Keratinocyte (primary cell): ENCODE measurements around the gene FGF21. TPM values are rescaled to one million over a fixed set of nuclear protein-coding genes. Genes with fewer than 3 reads are reported as not detected.

Experiments used
- DNase-seq: peaks from one replicate; pipeline ENCODE4 v3.0.0-alpha.2; 2011; ENCODE audit warnings: low read depth, missing footprints, low spot score
- FAIRE-seq: peaks from 2 replicates; lab custom pipeline; 2011; peaks lifted over from hg19 to GRCh38; lab: Jason Lieb, UNC
- H2AFZ ChIP-seq: 2 replicates; pipeline ENCODE4 v1.6.0; 2012; ENCODE audit warnings: low read length, control low read depth, inconsistent platforms; ENCODE audit not compliant: control insufficient read depth
- H3K27ac ChIP-seq: 2 replicates; pipeline ENCODE4 v1.5.1; 2011; ENCODE audit warnings: low read length; ENCODE audit not compliant: control insufficient read depth, insufficient read depth
- H3K27me3 ChIP-seq: 3 replicates; pipeline ENCODE4 v1.6.0; 2011; ENCODE audit warnings: low read length; ENCODE audit not compliant: control insufficient read depth, insufficient read depth; ENCODE audit errors: extremely low read depth
- H3K36me3 ChIP-seq, 2 experiments: 2 replicates in 1 of 2; 3 replicates in 1 of 2; pipeline ENCODE4 v1.5.1; 2011; ENCODE audit warnings: low read length in 2 of 2, mild to moderate bottlenecking in 1 of 2; ENCODE audit not compliant: control insufficient read depth in 2 of 2, insufficient read depth in 2 of 2; ENCODE audit errors: extremely low read depth in 1 of 2
- H3K4me1 ChIP-seq: 3 replicates; pipeline ENCODE4 v1.5.1; 2011; ENCODE audit warnings: low read length; ENCODE audit not compliant: control insufficient read depth, insufficient read depth; ENCODE audit errors: extremely low read depth
- H3K4me2 ChIP-seq: 3 replicates; pipeline ENCODE4 v1.6.0; 2011; ENCODE audit warnings: low read depth, low read length; ENCODE audit not compliant: control insufficient read depth, insufficient read depth; ENCODE audit errors: extremely low read depth
- H3K4me3 ChIP-seq, 3 experiments: fragments of 200-600 bp in 1 of 3; sonication (generic) in 1 of 3; 2 replicates in 2 of 3; 3 replicates in 1 of 3; pipeline ENCODE4 v1.5.1; 2011 to 2016; ENCODE audit warnings: low read length in 3 of 3, mild to moderate bottlenecking in 3 of 3, control low read depth in 2 of 3, inconsistent platforms in 1 of 3, low read depth in 1 of 3, mixed read lengths in 1 of 3, mixed run types in 1 of 3, moderate library complexity in 1 of 3; ENCODE audit not compliant: control insufficient read depth in 2 of 3, insufficient read depth in 2 of 3; ENCODE audit errors: extremely low read depth in 1 of 3
- H3K79me2 ChIP-seq: 2 replicates; pipeline ENCODE4 v1.6.0; 2012; ENCODE audit warnings: low read length; ENCODE audit not compliant: control insufficient read depth, insufficient read depth
- H3K9ac ChIP-seq: 3 replicates; pipeline ENCODE4 v1.6.0; 2011; ENCODE audit warnings: low read length; ENCODE audit not compliant: control insufficient read depth, insufficient read depth; ENCODE audit errors: extremely low read depth
- H3K9me1 ChIP-seq: 3 replicates; pipeline ENCODE4 v1.6.0; 2011; ENCODE audit warnings: low read length; ENCODE audit not compliant: control insufficient read depth, insufficient read depth; ENCODE audit errors: extremely low read depth
- H3K9me3 ChIP-seq: 2 replicates; pipeline ENCODE4 v1.5.1; 2012; ENCODE audit warnings: low read depth, low read length; ENCODE audit not compliant: control insufficient read depth
- H4K20me1 ChIP-seq: 3 replicates; pipeline ENCODE4 v1.6.0; 2011; ENCODE audit warnings: low read length; ENCODE audit not compliant: control insufficient read depth, insufficient read depth; ENCODE audit errors: extremely low read depth
- EZH2 ChIP-seq: IDR thresholded peaks from one replicate; pipeline ENCODE4 v1.6.1; 2012; ENCODE audit warnings: inconsistent platforms, mild to moderate bottlenecking, low read length, moderate library complexity
- dilution Hi-C: fragments of 300-500 bp; cut with MboI; formaldehyde crosslinking; loops from one replicate; pipeline ENCODE4 v1.7.0; 2020; ENCODE audit warnings: low sequenced_read_pairs; ENCODE audit not compliant: extremely low pct_ligation_motif_present
- polyA plus RNA-seq, 5 experiments: library from polyadenylated mRNA; depleted of rRNA in 3 of 5; stranded (reverse) in 3 of 5; stranded (forward) in 1 of 5; unstranded in 1 of 5; fragments of >200 nt; gene quantifications; 1 replicate in 1 of 5; 2 replicates in 3 of 5; 3 replicates in 1 of 5; pipeline versions ENCODE4 v1.2.1 to v1.2.3, GENCODE V29; 2011 to 2012; ENCODE audit warnings: missing spikeins in 2 of 5, low read depth in 1 of 5, low replicate concordance in 1 of 5
- TF ChIP-seq, protein P1 (sequence below), 3 experiments: IDR thresholded peaks in 1 of 3; conservative IDR thresholded peaks in 1 of 3; optimal IDR thresholded peaks in 1 of 3; 2 replicates in 2 of 3; 3 replicates in 1 of 3; pipeline versions ENCODE3 to v1.5.1; 2011; ENCODE audit warnings: low read length in 3 of 3, mild to moderate bottlenecking in 3 of 3, moderate library complexity in 2 of 3, control low read depth in 1 of 3, inconsistent platforms in 1 of 3; ENCODE audit not compliant: insufficient read depth in 2 of 3; ENCODE audit errors: extremely low read depth in 1 of 3

Gene FGF21
- polyA plus RNA-seq, 1 donor (not counting 4 experiments of a cell fraction or from before 2014, with no cell fraction given): not detected

DNA sequence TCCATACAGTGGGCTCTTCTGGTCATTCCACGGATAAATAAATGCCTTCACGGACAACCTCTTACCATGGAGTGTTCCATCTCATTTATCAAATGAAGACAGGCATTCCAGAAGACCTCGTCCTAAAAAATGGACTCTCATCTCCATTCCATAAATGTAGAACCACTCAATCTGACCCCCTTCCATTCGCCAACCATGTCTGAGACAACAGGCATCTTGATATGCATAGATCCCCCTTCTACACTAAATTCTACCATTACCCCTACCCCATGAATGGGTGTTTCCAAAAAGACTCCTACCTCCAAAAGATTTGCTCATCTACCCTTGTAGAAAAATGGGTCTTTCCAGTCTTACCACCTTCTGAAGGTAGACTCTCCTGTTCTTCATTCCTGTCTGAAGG lies 23.9 kb upstream of the FGF21 start:
- no peaks in the 10 kb centered on the region for H3K27me3 ChIP-seq
- no peaks in the 10 kb centered on the region for H3K79me2 ChIP-seq
- H2AFZ ChIP-seq: no peak overlapping the region
- H3K9me1 ChIP-seq: no peaks in the 10 kb centered on the region
- H3K9ac ChIP-seq: no peak overlapping the region
- dilution Hi-C loops: no loop called here
- no peaks in the 10 kb centered on the region for H4K20me1 ChIP-seq
- no peak overlapping the region for H3K27ac ChIP-seq
- peaks cover 0 to 6% of the 10 kb centered on the region in 2 experiments for H3K36me3 ChIP-seq
- no peaks in the 10 kb centered on the region for H3K9me3 ChIP-seq
- H3K4me3 ChIP-seq: no peak overlapping the region
- FAIRE-seq (no peak), DNase-seq (no peak)
- H3K4me1 ChIP-seq: peaks cover 1% of the 10 kb centered on the region
- no peak for TF ChIP-seq EZH2
- TF ChIP-seq, protein P1, sequence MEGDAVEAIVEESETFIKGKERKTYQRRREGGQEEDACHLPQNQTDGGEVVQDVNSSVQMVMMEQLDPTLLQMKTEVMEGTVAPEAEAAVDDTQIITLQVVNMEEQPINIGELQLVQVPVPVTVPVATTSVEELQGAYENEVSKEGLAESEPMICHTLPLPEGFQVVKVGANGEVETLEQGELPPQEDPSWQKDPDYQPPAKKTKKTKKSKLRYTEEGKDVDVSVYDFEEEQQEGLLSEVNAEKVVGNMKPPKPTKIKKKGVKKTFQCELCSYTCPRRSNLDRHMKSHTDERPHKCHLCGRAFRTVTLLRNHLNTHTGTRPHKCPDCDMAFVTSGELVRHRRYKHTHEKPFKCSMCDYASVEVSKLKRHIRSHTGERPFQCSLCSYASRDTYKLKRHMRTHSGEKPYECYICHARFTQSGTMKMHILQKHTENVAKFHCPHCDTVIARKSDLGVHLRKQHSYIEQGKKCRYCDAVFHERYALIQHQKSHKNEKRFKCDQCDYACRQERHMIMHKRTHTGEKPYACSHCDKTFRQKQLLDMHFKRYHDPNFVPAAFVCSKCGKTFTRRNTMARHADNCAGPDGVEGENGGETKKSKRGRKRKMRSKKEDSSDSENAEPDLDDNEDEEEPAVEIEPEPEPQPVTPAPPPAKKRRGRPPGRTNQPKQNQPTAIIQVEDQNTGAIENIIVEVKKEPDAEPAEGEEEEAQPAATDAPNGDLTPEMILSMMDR (optimal IDR thresholded peaks at IDR 0.05 in 1 of 3, IDR thresholded peaks at IDR 0.05 in 1 of 3, conservative IDR thresholded peaks at IDR 0.05 in 1 of 3; ENCODE audit: extremely low read depth in 1 of 3, insufficient read depth in 2 of 3, low read length in 3 of 3): no peak
- no peak overlapping the region for H3K4me2 ChIP-seq

DNA sequence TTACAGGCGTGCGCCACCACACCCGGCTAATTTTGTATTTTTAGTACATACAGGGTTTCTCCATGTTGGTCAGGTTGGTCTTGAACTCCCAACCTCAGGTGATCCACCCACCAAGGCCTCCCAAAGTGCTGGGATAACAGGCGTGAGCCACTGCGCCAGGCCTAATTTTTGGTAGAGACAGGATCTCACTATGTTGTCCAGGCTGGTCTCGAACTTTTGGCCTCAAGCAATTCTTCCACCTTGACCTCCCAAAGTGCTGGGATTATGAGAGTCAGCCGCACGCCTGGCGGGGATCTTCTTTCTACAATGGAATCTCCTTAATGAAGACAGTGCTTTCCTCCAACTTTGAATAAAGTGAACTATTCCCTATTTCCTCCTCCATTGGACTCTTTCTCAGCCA lies 20.7 kb upstream of the FGF21 start:
- Histone ChIP-seq H3K27me3 (no peaks in the 10 kb centered on the region), H3K9me1 (no peaks in the 10 kb centered on the region), H3K9me3 (no peaks in the 10 kb centered on the region), H3K4me3 (peak overlapping the region in 1 of 3 experiments; percentile 60), H3K4me2 (peak overlapping the region; percentile 73), H3K27ac (no peak overlapping the region), H3K36me3 (no peaks in the 10 kb centered on the region), H3K4me1 (peaks cover 5% of the 10 kb centered on the region), H3K9ac (no peak overlapping the region), H4K20me1 (no peaks in the 10 kb centered on the region), H2AFZ (no peak overlapping the region), H3K79me2 (no peaks in the 10 kb centered on the region)
- DNase-seq (no peak), FAIRE-seq (no peak)
- dilution Hi-C loops: no loop called here
- no peak for TF ChIP-seq EZH2
- TF ChIP-seq, protein P1 (optimal IDR thresholded peaks at IDR 0.05 in 1 of 3, IDR thresholded peaks at IDR 0.05 in 1 of 3, conservative IDR thresholded peaks at IDR 0.05 in 1 of 3; ENCODE audit: extremely low read depth in 1 of 3, insufficient read depth in 2 of 3, low read length in 3 of 3): no peak
